ENCODE measurements around the gene DES. TPM values are rescaled to one million over a fixed set of nuclear protein-coding genes. Genes with fewer than 3 reads are reported as not detected.
"Not testable (repeated sequence)": the region's sequence is repeated elsewhere in the genome, so short reads cannot be mapped to it uniquely, and the experiment has no call there.

DES gene
- total RNA-seq, 2 experiments from 2014 or later = not detected

DNA sequence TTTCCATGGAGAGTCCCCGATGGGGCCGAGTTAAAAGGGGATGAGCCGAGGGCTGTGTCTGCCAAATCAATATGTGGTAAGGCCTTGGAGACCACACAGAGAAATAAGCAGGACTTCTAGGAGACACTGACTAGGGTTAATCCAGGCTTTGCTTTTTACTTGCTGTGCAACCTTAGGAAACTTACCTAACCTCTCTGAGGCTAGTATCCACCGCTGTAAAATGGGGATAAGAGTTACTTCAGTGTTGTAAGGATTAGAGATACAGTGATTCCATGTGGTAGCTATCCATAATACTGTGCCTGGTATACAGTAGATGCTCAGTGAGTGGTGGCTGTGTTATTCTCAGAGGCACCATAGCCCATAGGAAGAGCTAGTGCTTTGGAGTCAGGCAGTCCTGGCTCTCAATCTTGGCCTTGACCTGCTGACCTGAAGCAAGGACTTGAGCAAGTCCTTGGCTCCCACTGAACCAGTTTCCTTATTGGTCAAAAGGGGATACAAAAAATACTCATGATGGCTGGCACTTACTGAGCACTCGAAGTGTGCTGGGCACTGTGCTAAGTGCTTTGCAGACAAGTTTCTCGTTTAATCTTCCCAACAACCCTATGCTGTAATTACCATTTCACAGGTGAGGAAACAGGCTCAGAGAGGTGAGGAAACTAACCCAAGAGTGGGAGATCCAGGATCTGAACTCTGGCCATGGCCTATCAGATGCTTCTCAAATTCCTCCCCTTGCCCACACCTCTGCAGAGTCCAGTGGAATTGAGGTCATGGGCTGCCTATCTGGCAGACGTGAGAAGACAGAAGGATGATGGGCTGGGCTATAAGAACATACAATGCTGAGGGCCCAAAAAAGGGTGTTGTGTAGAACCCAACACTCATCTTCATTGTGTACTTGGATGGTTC, 12.0 kb upstream of the DES start:
- no peak for TF ChIP-seq EZH2phosphoT487 (IDR thresholded peaks at IDR 0.05; ENCODE audit: borderline replicate concordance, low read depth, low read length)
- TF ChIP-seq, protein P1, sequence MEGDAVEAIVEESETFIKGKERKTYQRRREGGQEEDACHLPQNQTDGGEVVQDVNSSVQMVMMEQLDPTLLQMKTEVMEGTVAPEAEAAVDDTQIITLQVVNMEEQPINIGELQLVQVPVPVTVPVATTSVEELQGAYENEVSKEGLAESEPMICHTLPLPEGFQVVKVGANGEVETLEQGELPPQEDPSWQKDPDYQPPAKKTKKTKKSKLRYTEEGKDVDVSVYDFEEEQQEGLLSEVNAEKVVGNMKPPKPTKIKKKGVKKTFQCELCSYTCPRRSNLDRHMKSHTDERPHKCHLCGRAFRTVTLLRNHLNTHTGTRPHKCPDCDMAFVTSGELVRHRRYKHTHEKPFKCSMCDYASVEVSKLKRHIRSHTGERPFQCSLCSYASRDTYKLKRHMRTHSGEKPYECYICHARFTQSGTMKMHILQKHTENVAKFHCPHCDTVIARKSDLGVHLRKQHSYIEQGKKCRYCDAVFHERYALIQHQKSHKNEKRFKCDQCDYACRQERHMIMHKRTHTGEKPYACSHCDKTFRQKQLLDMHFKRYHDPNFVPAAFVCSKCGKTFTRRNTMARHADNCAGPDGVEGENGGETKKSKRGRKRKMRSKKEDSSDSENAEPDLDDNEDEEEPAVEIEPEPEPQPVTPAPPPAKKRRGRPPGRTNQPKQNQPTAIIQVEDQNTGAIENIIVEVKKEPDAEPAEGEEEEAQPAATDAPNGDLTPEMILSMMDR (conservative IDR thresholded peaks at IDR 0.05; ENCODE audit: low read length) = no peak
- intact Hi-C loops (cut with micrococcal nuclease; ENCODE audit: unreplicated experiment) = no loop called here
- H3K4me3 ChIP-seq (ENCODE audit: low read depth, low read length, poor library complexity, severe bottlenecking) = no peak overlapping the region
- H3K36me3 ChIP-seq (ENCODE audit: insufficient read depth, low read length) = no peaks in the 10 kb centered on the region
- BruUV-seq (replicated peaks) = no TSS peak
- H4K20me1 ChIP-seq (ENCODE audit: insufficient read depth, low read length) = no peaks in the 10 kb centered on the region
- no peak for DNase-seq (ENCODE audit: low spot score)
- H3K4me2 ChIP-seq (ENCODE audit: low read length) = no peak overlapping the region
- no peak overlapping the region for H3K27ac ChIP-seq (ENCODE audit: low read depth, low read length, poor library complexity, severe bottlenecking)
- H3K9me2 ChIP-seq (ENCODE audit: insufficient read depth, low read length) = no peaks in the 10 kb centered on the region
- no peaks in the 10 kb centered on the region for H3K4me1 ChIP-seq (ENCODE audit: insufficient read depth, low read length, poor library complexity, severe bottlenecking)
- H3K9me3 ChIP-seq (ENCODE audit: low read length) = no peaks in the 10 kb centered on the region
- POLR2A ChIA-PET = no interaction called here
- CTCF ChIA-PET (ENCODE audit: unreplicated experiment) = no interaction called here
- H2AFZ ChIP-seq (ENCODE audit: low read length) = no peak overlapping the region
- no peaks in the 10 kb centered on the region for H3K79me2 ChIP-seq (ENCODE audit: insufficient read depth, low read depth, low read length)

DNA sequence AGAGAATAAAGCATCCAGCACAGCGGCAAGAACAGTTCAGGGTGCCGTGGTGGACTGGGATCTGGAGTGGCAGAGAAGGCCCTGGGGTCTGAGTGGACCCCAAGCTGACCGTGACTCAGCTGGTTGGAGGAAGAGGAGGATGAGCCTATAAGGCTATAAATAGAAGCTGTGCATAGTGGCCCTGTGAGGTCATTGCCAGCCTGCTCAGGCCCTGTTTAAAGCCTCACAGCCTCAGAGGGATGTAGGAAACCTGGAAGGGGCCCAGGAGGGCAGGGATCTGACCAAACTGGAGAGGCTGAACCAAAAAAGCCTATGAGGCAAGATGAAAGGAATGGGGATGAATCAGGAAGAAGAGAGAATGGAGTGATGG, 11.3 kb upstream of the DES start:
- H3K27ac ChIP-seq (ENCODE audit: low read depth, low read length, poor library complexity, severe bottlenecking) = no peak overlapping the region
- no TSS peak for BruUV-seq (replicated peaks)
- H3K79me2 ChIP-seq (ENCODE audit: insufficient read depth, low read depth, low read length) = no peaks in the 10 kb centered on the region
- TF ChIP-seq EZH2phosphoT487 (IDR thresholded peaks at IDR 0.05; ENCODE audit: borderline replicate concordance, low read depth, low read length) = no peak
- TF ChIP-seq, protein P1 (conservative IDR thresholded peaks at IDR 0.05; ENCODE audit: low read length) = no peak
- no peaks in the 10 kb centered on the region for H3K9me2 ChIP-seq (ENCODE audit: insufficient read depth, low read length)
- no peaks in the 10 kb centered on the region for H4K20me1 ChIP-seq (ENCODE audit: insufficient read depth, low read length)
- intact Hi-C loops (cut with micrococcal nuclease; ENCODE audit: unreplicated experiment) = no loop called here
- no peak overlapping the region for H3K4me3 ChIP-seq (ENCODE audit: low read depth, low read length, poor library complexity, severe bottlenecking)
- no peak overlapping the region for H3K4me2 ChIP-seq (ENCODE audit: low read length)
- no peaks in the 10 kb centered on the region for H3K9me3 ChIP-seq (ENCODE audit: low read length)
- CTCF ChIA-PET (ENCODE audit: unreplicated experiment) = no interaction called here
- POLR2A ChIA-PET = no interaction called here
- H2AFZ ChIP-seq (ENCODE audit: low read length) = no peak overlapping the region
- no peaks in the 10 kb centered on the region for H3K36me3 ChIP-seq (ENCODE audit: insufficient read depth, low read length)
- no peak for DNase-seq (ENCODE audit: low spot score)
- H3K4me1 ChIP-seq (ENCODE audit: insufficient read depth, low read length, poor library complexity, severe bottlenecking) = no peaks in the 10 kb centered on the region

DNA sequence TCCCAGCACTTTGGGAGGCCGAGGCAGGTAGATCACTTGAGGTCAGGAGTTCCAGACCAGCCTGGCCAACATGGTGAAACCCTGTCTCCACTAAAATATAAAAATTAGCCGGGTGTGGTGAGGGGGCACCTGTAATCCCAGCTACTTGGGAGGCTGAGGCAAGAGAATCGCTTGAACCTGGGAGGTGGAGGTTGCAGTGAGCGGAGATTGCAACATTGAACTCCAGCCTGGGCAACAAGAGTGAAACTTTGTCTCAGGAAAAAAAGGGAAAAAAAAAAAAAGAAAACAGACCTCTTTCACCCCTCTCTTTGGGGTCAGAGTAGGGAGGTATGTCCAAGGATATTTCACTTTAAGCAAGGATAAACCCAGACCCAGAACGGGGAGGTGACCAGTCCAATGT, 10.8 kb upstream of the DES start:
- BruUV-seq (replicated peaks); H3K9me3 ChIP-seq (ENCODE audit: low read length); DNase-seq (ENCODE audit: low spot score); H3K36me3 ChIP-seq (ENCODE audit: insufficient read depth, low read length); H3K4me2 ChIP-seq (ENCODE audit: low read length); H2AFZ ChIP-seq (ENCODE audit: low read length); H3K4me1 ChIP-seq (ENCODE audit: insufficient read depth, low read length, poor library complexity, severe bottlenecking); POLR2A ChIA-PET; intact Hi-C loops (cut with micrococcal nuclease; ENCODE audit: unreplicated experiment); H3K9me2 ChIP-seq (ENCODE audit: insufficient read depth, low read length); H3K4me3 ChIP-seq (ENCODE audit: low read depth, low read length, poor library complexity, severe bottlenecking); H4K20me1 ChIP-seq (ENCODE audit: insufficient read depth, low read length); H3K27ac ChIP-seq (ENCODE audit: low read depth, low read length, poor library complexity, severe bottlenecking); H3K79me2 ChIP-seq (ENCODE audit: insufficient read depth, low read depth, low read length): not testable (repeated sequence)
- CTCF ChIA-PET (ENCODE audit: unreplicated experiment) = interaction anchor here (0.6 kb wide), 2 partner anchors 57 to 219 kb away, joined by 3 to 4 read pairs; no protein-coding TSS in a partner anchor
